GM19467 (cell line): ENCODE results near the gene ALCAM.
"Not testable (repeated sequence)": the region's sequence is repeated elsewhere in the genome, so short reads cannot be mapped to it uniquely, and the experiment has no call there.

ENCODE experiments used
- ATAC-seq: cut with Tn5 transposase; IDR thresholded peaks from one replicate; pipeline ENCODE4 v1.9.1; 2021; ENCODE audit warnings: mild to moderate bottlenecking, moderate library complexity; ENCODE audit not compliant: unreplicated experiment

The ALCAM gene

GRCh38 chr3:105571005-105571404 lies 204.3 kb downstream of the ALCAM start:
- ATAC-seq = no peak

- no peak for ATAC-seq
Observed at GRCh38 chr3:105572501-105572900, 205.8 kb downstream of the ALCAM start.

- ATAC-seq = no peak
Observed at GRCh38 chr3:105579439-105579838, 212.7 kb downstream of the ALCAM start.

- ATAC-seq = no peak
Observed at GRCh38 chr3:105580296-105580965, 213.7 kb downstream of the ALCAM start.

- no peak for ATAC-seq
Observed at GRCh38 chr3:105582015-105582414, 215.3 kb downstream of the ALCAM start.

- ATAC-seq = no peak
Observed at GRCh38 chr3:105584003-105584790, 217.5 kb downstream of the ALCAM start.

- no peak for ATAC-seq
Observed at GRCh38 chr3:105593315-105593714, 226.6 kb downstream of the ALCAM start.

- ATAC-seq = no peak
Observed at GRCh38 chr3:105594219-105594618, 227.5 kb downstream of the ALCAM start.

GRCh38 chr3:105598042-105598796 lies 231.5 kb downstream of the ALCAM start:
- no peak for ATAC-seq

- no peak for ATAC-seq
Observed at GRCh38 chr3:105599350-105599749, 232.6 kb downstream of the ALCAM start.

GRCh38 chr3:105601756-105602155 lies 235.0 kb downstream of the ALCAM start:
- ATAC-seq = not testable (repeated sequence)

GRCh38 chr3:105602286-105602685 lies 235.6 kb downstream of the ALCAM start:
- not testable (repeated sequence) for ATAC-seq

GRCh38 chr3:105603516-105603915 lies 236.8 kb downstream of the ALCAM start:
- ATAC-seq = not testable (repeated sequence)

- ATAC-seq = no peak
Observed at GRCh38 chr3:105606016-105606415, 239.3 kb downstream of the ALCAM start.

GRCh38 chr3:105608623-105609022 lies 241.9 kb downstream of the ALCAM start:
- no peak for ATAC-seq

- no peak for ATAC-seq
Observed at GRCh38 chr3:105610473-105610872, 243.8 kb downstream of the ALCAM start.

- no peak for ATAC-seq
Observed at GRCh38 chr3:105611304-105612192, 244.8 kb downstream of the ALCAM start.

- ATAC-seq = no peak
Observed at GRCh38 chr3:105613120-105613519, 246.4 kb downstream of the ALCAM start.

- no peak for ATAC-seq
Observed at GRCh38 chr3:105614288-105615030, 247.8 kb downstream of the ALCAM start.

- ATAC-seq = no peak
Observed at GRCh38 chr3:105615814-105616213, 249.1 kb downstream of the ALCAM start.
